Head of caudate nucleus (tissue), 42 donors: ENCODE measurements around the gene ASPSCR1.
A peak's percentile ranks its signal among the peaks of the same experiment; 100 is the strongest.

Experiments used
- DNase-seq, 42 donors: peaks; one replicate each; pipeline versions ENCODE4 v3.0.0 to v3.0.0-alpha.2; 2020 to 2021; ENCODE audit warnings: mixed read lengths in 7 of 42
- intact Hi-C: fragments of 100-400 bp; cut with DNase I; formaldehyde crosslinking; loops from one replicate; pipeline ENCODE4 v1.15.0; 2022

ASPSCR1 gene

GRCh38 chr17:82004517-82005455, 27.4 kb downstream of the ASPSCR1 start:
- intact Hi-C loops = no loop called here
- no peak for DNase-seq

- no peak for DNase-seq
- intact Hi-C loops = no loop called here
These were observed 28.4 kb downstream of the ASPSCR1 start for GRCh38 chr17:82005701-82006348.

GRCh38 chr17:82006468-82007227, 29.2 kb downstream of the ASPSCR1 start:
- intact Hi-C loops = no loop called here

GRCh38 chr17:82007228-82007494, 29.7 kb downstream of the ASPSCR1 start:
- no peak for DNase-seq
- intact Hi-C loops = no loop called here

More at GRCh38 chr17:82006468-82007227, 29.2 kb downstream of the ASPSCR1 start:
- peak in 28 of 42 donors; percentile 20 to 79 (median 56) for DNase-seq

GRCh38 chr17:82007495-82008257, 30.2 kb downstream of the ASPSCR1 start:
- intact Hi-C loops = no loop called here
- DNase-seq = no peak

- no peak for DNase-seq
- intact Hi-C loops = no loop called here
These were observed 31.0 kb downstream of the ASPSCR1 start for GRCh38 chr17:82008258-82008940.

- DNase-seq = peak in 2 of 42 donors; percentile 46 to 52
- intact Hi-C loops = no loop called here
These were observed 31.5 kb downstream of the ASPSCR1 start for GRCh38 chr17:82008941-82009405.

GRCh38 chr17:82009413-82009812, 32.0 kb downstream of the ASPSCR1 start:
- intact Hi-C loops = no loop called here
- DNase-seq = no peak

GRCh38 chr17:82010575-82011525, 33.4 kb downstream of the ASPSCR1 start:
- intact Hi-C loops = no loop called here
- DNase-seq = no peak

GRCh38 chr17:82011617-82012187, 34.3 kb downstream of the ASPSCR1 start:
- DNase-seq = no peak
- intact Hi-C loops = no loop called here

GRCh38 chr17:82012261-82012639, 34.8 kb downstream of the ASPSCR1 start:
- no peak for DNase-seq
- intact Hi-C loops = no loop called here

- intact Hi-C loops = no loop called here
- no peak for DNase-seq
These were observed 35.3 kb downstream of the ASPSCR1 start for GRCh38 chr17:82012640-82013295.

- intact Hi-C loops = no loop called here
- DNase-seq = peak in 17 of 42 donors; percentile 20 to 71 (median 45)
These were observed 35.9 kb downstream of the ASPSCR1 start for GRCh38 chr17:82013341-82013740.

- intact Hi-C loops = no loop called here
- DNase-seq = no peak
These were observed 36.4 kb downstream of the ASPSCR1 start for GRCh38 chr17:82013772-82014321.

GRCh38 chr17:82014432-82014831, 37.0 kb downstream of the ASPSCR1 start:
- DNase-seq = peak; percentile 28 to 93 (median 76)
- intact Hi-C loops = no loop called here

GRCh38 chr17:82014971-82015310, 37.5 kb downstream of the ASPSCR1 start:
- DNase-seq = no peak
- intact Hi-C loops = no loop called here
